ENCODE results near the gene TPGS1.

- TF ChIP-seq BHLHE40 (IDR thresholded peaks at IDR 0.05; ENCODE audit: borderline replicate concordance): no peak
- TF ChIP-seq PKNOX1 (IDR thresholded peaks at IDR 0.05): no peak
- TF ChIP-seq CTBP1 (IDR thresholded peaks at IDR 0.05; ENCODE audit: borderline replicate concordance): no peak
- TF ChIP-seq NFRKB (IDR thresholded peaks at IDR 0.05): no peak
- no peak for TF ChIP-seq TARDBP (IDR thresholded peaks at IDR 0.05)
- TF ChIP-seq ZNF384 (IDR thresholded peaks at IDR 0.05): no peak
- no peak for TF ChIP-seq LEF1 (IDR thresholded peaks at IDR 0.05; ENCODE audit: borderline replicate concordance)
- TF ChIP-seq ELF4 (IDR thresholded peaks at IDR 0.05): no peak
- no peak for TF ChIP-seq SP1 (IDR thresholded peaks at IDR 0.05)
- no peak for TF ChIP-seq SUZ12 (IDR thresholded peaks at IDR 0.05)
- TF ChIP-seq FOXK2 (IDR thresholded peaks at IDR 0.05): no peak
- no peak for TF ChIP-seq FOXA1 (IDR thresholded peaks at IDR 0.05)
- TF ChIP-seq ARNT (IDR thresholded peaks at IDR 0.05): no peak
- TF ChIP-seq FOXM1 (IDR thresholded peaks at IDR 0.05; ENCODE audit: borderline replicate concordance): no peak
Observed at GRCh38 chr19:463483-464207, 43.7 kb upstream of the TPGS1 start.
